Aorta (tissue), 5 donors: Measurements from ENCODE around the gene GDA. TPM values are rescaled to one million over a fixed set of nuclear protein-coding genes. Genes with fewer than 3 reads are reported as not detected.

Experiments
- ATAC-seq: fragments of 200-7000 bp; cut with Tn5 transposase; one replicate; pipeline ENCODE4 v1.9.1; 2022; ENCODE audit warnings: moderate library complexity; ENCODE audit not compliant: low FRiP score
- DNase-seq, 2 donors: peaks; one replicate each; pipeline ENCODE4 v3.0.0-alpha.2; 2020
- H3K27ac ChIP-seq, 2 donors: one replicate each; pipeline ENCODE4 v1.5.1; 2013; ENCODE audit warnings: low read length in 2 of 2, mild to moderate bottlenecking in 2 of 2, moderate library complexity in 2 of 2, control low read depth in 1 of 2, inconsistent platforms in 1 of 2, low read depth in 1 of 2
- H3K27me3 ChIP-seq, 2 donors: one replicate each; pipeline ENCODE4 v1.6.1; 2013; ENCODE audit warnings: control low read depth in 1 of 2, low read length in 1 of 2, mild to moderate bottlenecking in 1 of 2, moderate library complexity in 1 of 2; ENCODE audit not compliant: insufficient read depth in 2 of 2, control insufficient read depth in 1 of 2
- H3K36me3 ChIP-seq, 2 donors: one replicate each; pipeline ENCODE4 v1.6.1; 2013; ENCODE audit warnings: control low read depth in 1 of 2, low read length in 1 of 2, mild to moderate bottlenecking in 1 of 2; ENCODE audit not compliant: insufficient read depth in 2 of 2, control insufficient read depth in 1 of 2
- H3K4me1 ChIP-seq, 2 donors: one replicate each; pipeline ENCODE4 v1.6.1; 2013; ENCODE audit warnings: low read length in 2 of 2, control low read depth in 1 of 2, mild to moderate bottlenecking in 1 of 2, moderate library complexity in 1 of 2; ENCODE audit not compliant: insufficient read depth in 2 of 2, control insufficient read depth in 1 of 2
- H3K4me3 ChIP-seq, 2 donors: one replicate each; pipeline ENCODE4 v1.5.1; 2013; ENCODE audit warnings: low read length in 2 of 2, control low read depth in 1 of 2, mild to moderate bottlenecking in 1 of 2
- H3K9me3 ChIP-seq: one replicate; pipeline ENCODE4 v1.6.1; 2013; ENCODE audit warnings: mild to moderate bottlenecking, low read length; ENCODE audit not compliant: control insufficient read depth
- WGBS, 2 donors: extraction: QIAGEN DNeasy Blood & Tissue Kit; methylation state at CpG; one replicate each; pipeline ENCODE4 v1.1.7; 2013; 5-methylcytosine and 5-hydroxymethylcytosine counted together
- intact Hi-C, 2 donors: fragments of 100-400 bp; cut with DNase I; formaldehyde crosslinking; loops; one replicate each; pipeline versions ENCODE4 v1.14.2 to v1.15.0; 2022
- polyA plus RNA-seq, 2 donors: library from polyadenylated mRNA; stranded (reverse); fragments of 200-250 nt; gene quantifications; one replicate each; pipeline ENCODE4 v1.2.3, GENCODE V29; 2013
- total RNA-seq, 2 donors: library from RNA; stranded (reverse); fragmentation: NEBNext Ultra II Directional; extraction: Animal tissue kit (Norgen Biotek cat#: 25700); gene quantifications; one replicate each; pipeline ENCODE4 v1.2.1, GENCODE V29; 2021
- donor health status: healthy with polysubstance abuse.
- donor health status: Bipolar disorder and iron deficiency.
- donor health status: DM: no; HTN: no; CAD: no.
- donor health status: DM: no; HTN: no; CAD: no.
- donor health status: DM: yes; HTN: yes; CAD: no.

The GDA gene
- total and polyA plus RNA-seq, 4 donors: 28.7 TPM; not detected in 3

- intact Hi-C loops: no loop called here
- peaks cover 2% of the 10 kb centered on the region for H3K9me3 ChIP-seq
- peaks cover 0 to 5% of the 10 kb centered on the region in 2 donors for H3K27me3 ChIP-seq
- no peak overlapping the region for H3K4me3 ChIP-seq
- no peaks in the 10 kb centered on the region for H3K36me3 ChIP-seq
- DNase-seq (no peak), ATAC-seq (no peak)
- H3K27ac ChIP-seq: no peak overlapping the region
- WGBS, 2 donors: 73 to 81% methylated on average over 3 of the region's 3 CpGs
- H3K4me1 ChIP-seq: no peaks in the 10 kb centered on the region
These were observed 4.3 kb upstream of the GDA start for GRCh38 chr9:72144756-72145492.

- no peak for DNase-seq
- H3K27ac ChIP-seq: no peak overlapping the region
- H3K36me3 ChIP-seq: no peaks in the 10 kb centered on the region
- no peaks in the 10 kb centered on the region for H3K4me1 ChIP-seq
- intact Hi-C loops: no loop called here
- H3K9me3 ChIP-seq: peaks cover 2% of the 10 kb centered on the region
- 91 to 97% methylated on average over 2 of the region's 2 CpGs for WGBS, 2 donors
- H3K27me3 ChIP-seq: peaks cover 0 to 3% of the 10 kb centered on the region in 2 donors
- no peak overlapping the region for H3K4me3 ChIP-seq
- ATAC-seq: no peak
These were observed 3.3 kb upstream of the GDA start for GRCh38 chr9:72145733-72146505.

- Histone ChIP-seq H3K9me3 (peaks cover 2% of the 10 kb centered on the region), H3K27me3 (peaks cover 0 to 3% of the 10 kb centered on the region in 2 donors), H3K27ac (no peak overlapping the region), H3K36me3 (no peaks in the 10 kb centered on the region), H3K4me1 (no peaks in the 10 kb centered on the region), H3K4me3 (no peak overlapping the region)
- no peak for DNase-seq
- ATAC-seq: no peak
- intact Hi-C loops: no loop called here
- WGBS, 2 donors: 45 to 61% methylated on average over 5 of the region's 5 CpGs
These were observed 1.6 kb upstream of the GDA start for GRCh38 chr9:72147676-72148075.

- Histone ChIP-seq H3K36me3 (no peaks in the 10 kb centered on the region), H3K27me3 (peaks cover 0 to 3% of the 10 kb centered on the region in 2 donors), H3K27ac (no peak overlapping the region), H3K9me3 (peaks cover 2% of the 10 kb centered on the region), H3K4me1 (no peaks in the 10 kb centered on the region), H3K4me3 (no peak overlapping the region)
- intact Hi-C loops: no loop called here
- 66 to 73% methylated on average over 7 of the region's 7 CpGs for WGBS, 2 donors
- no peak for DNase-seq
- ATAC-seq: no peak
These were observed 887 bp downstream of the GDA start for GRCh38 chr9:72150127-72150526.

GRCh38 chr9:72150661-72151060 is 1.4 kb downstream of the GDA start:
- Histone ChIP-seq H3K27me3 (peaks cover 0 to 3% of the 10 kb centered on the region in 2 donors), H3K36me3 (no peaks in the 10 kb centered on the region), H3K9me3 (peaks cover 2% of the 10 kb centered on the region), H3K4me1 (no peaks in the 10 kb centered on the region), H3K27ac (no peak overlapping the region), H3K4me3 (no peak overlapping the region)
- 64% methylated on average over 6 of the region's 6 CpGs for WGBS, 2 donors
- no peak for DNase-seq
- ATAC-seq: no peak
- intact Hi-C loops: no loop called here

- Histone ChIP-seq H3K4me1 (no peaks in the 10 kb centered on the region), H3K27ac (no peak overlapping the region), H3K9me3 (peaks cover 2% of the 10 kb centered on the region), H3K27me3 (peaks cover 0 to 3% of the 10 kb centered on the region in 2 donors), H3K4me3 (no peak overlapping the region), H3K36me3 (no peaks in the 10 kb centered on the region)
- DNase-seq (no peak), ATAC-seq (no peak)
- intact Hi-C loops: no loop called here
These were observed 1.9 kb downstream of the GDA start for GRCh38 chr9:72151104-72151503.

- H3K9me3 ChIP-seq: peaks cover 2% of the 10 kb centered on the region
- H3K27ac ChIP-seq: no peak overlapping the region
- no peak overlapping the region for H3K4me3 ChIP-seq
- no peaks in the 10 kb centered on the region for H3K27me3 ChIP-seq
- ATAC-seq: no peak
- no peaks in the 10 kb centered on the region for H3K36me3 ChIP-seq
- intact Hi-C loops: no loop called here
- no peak for DNase-seq
- WGBS, 2 donors: 77 to 81% methylated on average over 9 of the region's 9 CpGs
- no peaks in the 10 kb centered on the region for H3K4me1 ChIP-seq
These were observed 5.4 kb downstream of the GDA start for GRCh38 chr9:72154468-72155285.

GRCh38 chr9:72155301-72155700 is 6.1 kb downstream of the GDA start:
- DNase-seq: no peak
- no peak overlapping the region for H3K27ac ChIP-seq
- 94% methylated on average over 2 of the region's 2 CpGs for WGBS, 2 donors
- no peaks in the 10 kb centered on the region for H3K27me3 ChIP-seq
- intact Hi-C loops: no loop called here
- no peaks in the 10 kb centered on the region for H3K36me3 ChIP-seq
- H3K4me1 ChIP-seq: no peaks in the 10 kb centered on the region
- peaks cover 2% of the 10 kb centered on the region for H3K9me3 ChIP-seq
- H3K4me3 ChIP-seq: no peak overlapping the region
- no peak for ATAC-seq
